Esophagus muscularis mucosa (tissue), 4 donors: ENCODE measurements around the gene PCDH9. TPM values are rescaled to one million over a fixed set of nuclear protein-coding genes. Genes with fewer than 3 reads are reported as not detected.
A peak's percentile ranks its signal among the peaks of the same experiment; 100 is the strongest.

Experiments used
- DNase-seq: peaks from one replicate; pipeline ENCODE4 v3.0.0-alpha.2; 2017; ENCODE audit errors: extremely low spot score
- H3K27ac ChIP-seq, 4 donors: fragments of 200-600 bp; sonication (generic); replicated peaks in 1 of 4; 1 replicate in 3 of 4; 2 replicates in 1 of 4; pipeline ENCODE4 v1.5.1; 2016 to 2019; ENCODE audit warnings: mild to moderate bottlenecking in 1 of 4
- H3K27me3 ChIP-seq, 4 donors: fragments of 200-600 bp; sonication (generic); one replicate each; pipeline versions ENCODE4 v1.5.1 to v1.6.0; 2016 to 2019
- H3K36me3 ChIP-seq, 4 donors: fragments of 200-600 bp; sonication (generic); one replicate each; pipeline ENCODE4 v1.5.1; 2016 to 2019
- H3K4me1 ChIP-seq, 4 donors: fragments of 200-600 bp; sonication (generic); one replicate each; pipeline ENCODE4 v1.5.1; 2016 to 2019
- H3K4me3 ChIP-seq, 4 donors: fragments of 200-600 bp; sonication (generic); 1 replicate in 2 of 4; 2 replicates in 2 of 4; pipeline ENCODE4 v1.5.1; 2016 to 2019; ENCODE audit warnings: mild to moderate bottlenecking in 4 of 4, moderate library complexity in 1 of 4
- H3K9me3 ChIP-seq, 4 donors: fragments of 200-600 bp; sonication (generic); 1 replicate in 3 of 4; 2 replicates in 1 of 4; pipeline ENCODE4 v1.5.1; 2016 to 2019
- EP300 ChIP-seq: sonication (generic); formaldehyde crosslinking; IDR thresholded peaks from one replicate; pipeline ENCODE4 v1.6.1; 2017; ENCODE audit warnings: antibody characterized with exemption
- POLR2A ChIP-seq: fragments of 450-650 bp; IDR thresholded peaks from one replicate; pipeline ENCODE4 v1.6.1; 2017; ENCODE audit warnings: antibody characterized with exemption, moderate library complexity, mild to moderate bottlenecking, low read depth
- POLR2AphosphoS5 ChIP-seq, 2 donors: sonication (generic); formaldehyde crosslinking; IDR thresholded peaks; one replicate each; pipeline ENCODE4 v1.6.1; 2017; ENCODE audit warnings: antibody characterized with exemption in 2 of 2
- WGBS: methylation state at CpG from one replicate; pipeline ENCODE4 v1.1.5; 2018; 5-methylcytosine and 5-hydroxymethylcytosine counted together
- intact Hi-C: fragments of 100-400 bp; cut with DNase I; formaldehyde crosslinking; loops from one replicate; pipeline ENCODE4 v1.15.1; 2023
- total RNA-seq, 4 donors: library from RNA; depleted of rRNA; stranded (reverse); fragments of >200 nt; gene quantifications; one replicate each; pipeline versions ENCODE4 v1.1.0 to v1.2.1, GENCODE V29; 2016
- TF ChIP-seq, protein P1 (sequence below), 3 experiments: fragments of 200-600 bp in 2 of 3; fragments of 450-650 bp in 1 of 3; sonication (generic) in 2 of 3; IDR thresholded peaks; one replicate each; pipeline ENCODE4 v1.5.1; 2017 to 2019; ENCODE audit warnings: antibody characterized with exemption in 3 of 3, mild to moderate bottlenecking in 2 of 3, moderate library complexity in 1 of 3

Gene PCDH9
- total RNA-seq, 4 donors from 2014 or later, result 33.8 to 81.8 (median 49.1) TPM

GRCh38 chr13:67221630-67222226 is 8.4 kb downstream of the PCDH9 start:
- no peak overlapping the region for H3K27ac ChIP-seq
- peaks cover 0 to 86% (median 44%) of the 10 kb centered on the region in 4 donors for H3K4me1 ChIP-seq
- no peaks in the 10 kb centered on the region for H3K9me3 ChIP-seq
- no peak for DNase-seq
- H3K36me3 ChIP-seq, result no peaks in the 10 kb centered on the region
- H3K4me3 ChIP-seq, result peak overlapping the region in 3 of 4 donors; percentile 13 to 33 (median 17)
- no peaks in the 10 kb centered on the region for H3K27me3 ChIP-seq
- WGBS, result 74% methylated on average over 3 of the region's 3 CpGs
- intact Hi-C loops, result loop anchor here (10.0 kb wide), 4 partner anchors 227 to 1567 kb away; no protein-coding TSS in a partner anchor
- TF ChIP-seq POLR2AphosphoS5 (IDR thresholded peaks at IDR 0.05), result no peak
- TF ChIP-seq POLR2A, result no peak
- TF ChIP-seq, protein P1, sequence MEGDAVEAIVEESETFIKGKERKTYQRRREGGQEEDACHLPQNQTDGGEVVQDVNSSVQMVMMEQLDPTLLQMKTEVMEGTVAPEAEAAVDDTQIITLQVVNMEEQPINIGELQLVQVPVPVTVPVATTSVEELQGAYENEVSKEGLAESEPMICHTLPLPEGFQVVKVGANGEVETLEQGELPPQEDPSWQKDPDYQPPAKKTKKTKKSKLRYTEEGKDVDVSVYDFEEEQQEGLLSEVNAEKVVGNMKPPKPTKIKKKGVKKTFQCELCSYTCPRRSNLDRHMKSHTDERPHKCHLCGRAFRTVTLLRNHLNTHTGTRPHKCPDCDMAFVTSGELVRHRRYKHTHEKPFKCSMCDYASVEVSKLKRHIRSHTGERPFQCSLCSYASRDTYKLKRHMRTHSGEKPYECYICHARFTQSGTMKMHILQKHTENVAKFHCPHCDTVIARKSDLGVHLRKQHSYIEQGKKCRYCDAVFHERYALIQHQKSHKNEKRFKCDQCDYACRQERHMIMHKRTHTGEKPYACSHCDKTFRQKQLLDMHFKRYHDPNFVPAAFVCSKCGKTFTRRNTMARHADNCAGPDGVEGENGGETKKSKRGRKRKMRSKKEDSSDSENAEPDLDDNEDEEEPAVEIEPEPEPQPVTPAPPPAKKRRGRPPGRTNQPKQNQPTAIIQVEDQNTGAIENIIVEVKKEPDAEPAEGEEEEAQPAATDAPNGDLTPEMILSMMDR (IDR thresholded peaks at IDR 0.05), result no peak
- TF ChIP-seq EP300, result no peak

DNA sequence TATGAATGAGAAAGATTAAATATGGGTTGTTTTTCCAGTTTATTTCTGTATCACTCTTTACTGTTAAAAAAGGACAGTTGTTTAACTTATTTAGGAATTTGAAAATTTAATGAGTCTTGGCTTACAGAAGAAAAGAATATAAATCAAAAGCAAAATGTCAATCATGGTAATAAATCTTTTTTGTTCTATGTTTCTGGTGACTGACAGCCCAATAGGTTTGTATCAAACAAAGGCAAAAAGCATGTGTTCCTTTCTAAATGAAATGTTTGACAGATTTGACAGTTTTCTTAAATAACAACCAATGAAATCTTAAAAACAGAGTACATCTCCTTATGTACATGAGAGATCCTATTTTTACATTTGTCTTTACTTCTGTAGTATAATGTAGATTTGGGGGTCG is 11.0 kb downstream of the PCDH9 start:
- Histone ChIP-seq H3K27me3 (no peaks in the 10 kb centered on the region), H3K27ac (no peak overlapping the region), H3K4me1 (peaks cover 0 to 62% (median 27%) of the 10 kb centered on the region in 4 donors), H3K9me3 (no peaks in the 10 kb centered on the region), H3K36me3 (no peaks in the 10 kb centered on the region), H3K4me3 (no peak overlapping the region)
- intact Hi-C loops, result no loop called here
- no peak for TF ChIP-seq POLR2A
- TF ChIP-seq, protein P1 (IDR thresholded peaks at IDR 0.05), result no peak
- no peak for TF ChIP-seq POLR2AphosphoS5 (IDR thresholded peaks at IDR 0.05)
- TF ChIP-seq EP300, result no peak
- DNase-seq, result no peak
- 97% methylated on average over 1 of the region's 1 CpG for WGBS

DNA sequence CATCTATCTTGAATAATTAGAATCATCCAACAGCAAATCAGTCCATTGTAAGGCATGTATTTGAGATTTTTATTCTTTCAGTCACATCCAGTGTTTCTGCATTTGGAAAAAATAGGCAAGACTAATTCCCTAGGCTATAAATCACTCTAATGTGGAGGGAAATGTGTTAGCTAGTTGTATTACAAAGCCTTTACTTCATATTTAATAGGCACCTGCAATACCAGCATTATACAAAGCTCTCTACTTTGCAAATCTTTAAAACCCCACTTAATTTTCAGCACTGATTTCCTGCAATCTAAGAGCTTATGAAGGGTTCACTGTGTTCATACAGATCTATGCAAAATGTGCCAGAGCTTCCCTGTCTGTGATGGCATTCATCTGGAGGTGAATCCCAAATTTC is 12.3 kb downstream of the PCDH9 start:
- intact Hi-C loops, result no loop called here
- H3K4me3 ChIP-seq, result no peak overlapping the region
- no peaks in the 10 kb centered on the region for H3K27me3 ChIP-seq
- peaks cover 0 to 60% (median 23%) of the 10 kb centered on the region in 4 donors for H3K4me1 ChIP-seq
- no peak for DNase-seq
- TF ChIP-seq POLR2AphosphoS5 (IDR thresholded peaks at IDR 0.05), result no peak
- TF ChIP-seq, protein P1 (IDR thresholded peaks at IDR 0.05), result no peak
- no peak for TF ChIP-seq EP300
- TF ChIP-seq POLR2A, result no peak
- H3K9me3 ChIP-seq, result no peaks in the 10 kb centered on the region
- no peak overlapping the region for H3K27ac ChIP-seq
- no peaks in the 10 kb centered on the region for H3K36me3 ChIP-seq

DNA sequence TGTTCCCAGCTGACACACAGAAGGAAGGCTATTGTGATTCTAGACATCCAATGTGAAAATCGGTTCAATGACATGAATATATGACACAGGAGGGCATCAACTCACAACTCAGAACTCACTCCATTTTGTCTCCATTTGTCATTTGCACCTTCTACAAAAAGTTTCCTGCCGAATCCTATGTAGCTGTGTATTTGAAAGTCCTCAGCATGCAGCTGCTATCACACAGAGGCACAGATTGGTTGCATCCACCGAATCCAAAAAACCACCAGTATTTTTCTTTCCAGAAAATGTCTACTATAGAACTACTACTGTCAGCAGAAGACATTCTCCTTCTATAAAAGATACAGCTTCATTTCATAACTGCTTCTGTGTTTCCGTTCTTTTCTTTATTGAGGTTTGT is 13.3 kb downstream of the PCDH9 start:
- intact Hi-C loops, result no loop called here
- TF ChIP-seq, protein P1 (IDR thresholded peaks at IDR 0.05), result no peak
- TF ChIP-seq POLR2A (no peak), EP300 (no peak), POLR2AphosphoS5 (IDR thresholded peaks at IDR 0.05) (no peak)
- 87% methylated on average over 4 of the region's 4 CpGs for WGBS
- DNase-seq, result no peak
- Histone ChIP-seq H3K27me3 (no peaks in the 10 kb centered on the region), H3K36me3 (no peaks in the 10 kb centered on the region), H3K4me3 (no peak overlapping the region), H3K4me1 (peaks cover 0 to 51% (median 15%) of the 10 kb centered on the region in 4 donors), H3K9me3 (no peaks in the 10 kb centered on the region), H3K27ac (no peak overlapping the region)

DNA sequence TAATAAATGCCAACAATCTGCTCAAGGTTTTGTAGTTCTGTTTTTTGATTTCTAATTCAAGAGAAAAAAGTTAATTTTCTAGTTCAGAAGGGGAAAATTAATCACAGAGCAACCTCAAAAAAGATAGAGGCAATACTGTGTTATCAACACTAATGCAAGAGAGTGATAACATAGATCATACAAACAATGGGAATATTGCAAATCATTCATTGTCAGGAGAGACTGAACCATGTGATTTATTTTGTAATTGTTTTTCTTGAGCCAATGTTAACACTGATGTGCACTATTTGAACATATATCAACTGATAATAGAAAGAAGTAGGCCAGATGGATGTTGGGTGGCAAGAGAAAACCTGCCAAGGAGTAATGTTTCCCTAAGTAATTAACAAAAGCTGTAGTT is 19.9 kb downstream of the PCDH9 start:
- no peaks in the 10 kb centered on the region for H3K9me3 ChIP-seq
- TF ChIP-seq, protein P1 (IDR thresholded peaks at IDR 0.05), result no peak
- TF ChIP-seq POLR2AphosphoS5 (IDR thresholded peaks at IDR 0.05) (no peak), EP300 (no peak), POLR2A (no peak)
- no peak overlapping the region for H3K4me3 ChIP-seq
- intact Hi-C loops, result no loop called here
- H3K4me1 ChIP-seq, result peaks cover 0 to 3% (median 0%) of the 10 kb centered on the region in 4 donors
- no peaks in the 10 kb centered on the region for H3K36me3 ChIP-seq
- no peak overlapping the region for H3K27ac ChIP-seq
- no peaks in the 10 kb centered on the region for H3K27me3 ChIP-seq
- no peak for DNase-seq
